Stimulated activated CD4-positive, alpha-beta T cell treated with anti-CD3 and anti-CD28 coated beads, Interleukin-1b, Interleukin-23, amount 100 ng/mL, for 4 hours (primary cell): ENCODE measurements around the gene KRI1.

ENCODE experiments used
- DNase-seq, 2 donors: peaks; one replicate each; pipeline ENCODE4 v3.0.0-alpha.2; 2020; ENCODE audit warnings: low read depth in 2 of 2

The KRI1 gene

DNA sequence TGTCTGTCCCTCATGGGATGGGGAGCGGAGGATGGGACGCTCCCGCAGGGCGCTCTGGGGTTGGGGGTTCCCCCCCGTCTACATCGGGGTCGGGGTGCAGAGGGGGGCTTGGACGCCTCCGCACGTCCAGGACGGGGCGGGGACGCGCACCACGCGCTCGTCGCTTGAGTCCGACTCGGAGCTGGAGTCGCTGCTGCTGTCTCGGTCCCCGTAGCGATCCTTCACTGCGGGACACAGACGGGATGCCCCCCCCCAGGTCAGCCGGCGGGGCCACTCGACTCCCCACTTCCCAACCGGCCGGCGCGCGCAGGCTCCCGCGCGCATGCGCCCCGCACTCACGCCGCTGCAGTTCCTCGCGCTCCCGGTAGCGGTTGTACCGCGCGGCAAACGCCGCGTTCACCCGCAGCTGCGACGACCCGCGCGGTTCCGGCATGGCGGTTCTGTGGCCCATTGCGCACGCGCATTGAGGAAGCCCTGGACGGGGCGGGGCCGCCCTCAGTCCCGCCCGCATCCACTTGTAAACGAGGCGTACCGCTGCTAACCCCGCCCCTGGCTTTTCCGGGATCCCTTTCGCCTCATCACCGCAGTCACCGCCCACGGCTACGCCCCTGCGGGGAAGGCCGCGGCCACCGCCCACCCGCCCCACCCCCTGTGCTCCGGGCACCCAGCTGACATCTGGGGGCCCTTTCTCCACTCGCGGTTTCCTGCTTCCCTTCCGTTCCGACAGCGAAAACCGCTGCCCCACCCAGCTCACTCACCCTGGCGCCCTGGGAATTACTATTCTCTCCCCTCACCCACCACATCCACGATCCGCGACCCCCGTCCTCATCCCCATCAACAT is at the start of gene KRI1:
KRI1 (minus strand) TSS at position 444 of the 841 bp plus-strand sequence; CDS start at position 433, 11 bp downstream.
- DNase-seq: peak; percentile 97 to 98

DNA sequence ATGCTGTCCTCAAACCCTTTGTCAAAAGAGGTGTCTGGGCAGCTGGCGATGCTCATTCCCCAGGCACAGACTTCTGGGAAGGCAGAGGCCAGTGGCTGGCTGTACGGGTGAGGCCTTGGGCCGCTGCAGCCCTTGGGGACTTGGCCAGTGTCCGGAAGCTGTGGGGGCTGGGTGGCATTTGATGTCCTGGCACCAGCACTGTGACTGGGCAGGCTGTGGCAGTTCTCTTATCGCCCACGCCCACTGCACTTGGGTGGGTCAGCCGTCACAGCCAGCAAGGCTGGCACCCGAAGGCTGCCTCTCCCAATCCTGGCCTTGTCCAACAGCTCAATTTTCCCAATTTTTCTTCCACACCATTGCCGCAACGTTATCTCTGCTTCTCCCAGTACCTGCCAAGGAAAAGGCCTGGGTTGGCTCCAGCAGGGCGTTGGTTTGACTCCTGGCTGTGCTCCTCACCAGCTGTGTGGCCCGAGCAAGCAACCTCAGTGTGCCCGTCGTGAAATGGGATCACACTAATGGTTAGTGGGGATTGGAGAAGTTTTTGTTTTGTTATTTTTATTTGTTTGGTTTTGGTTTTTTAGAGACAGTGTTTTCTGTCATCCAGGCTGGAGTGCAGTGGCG is 46.8 kb upstream of the KRI1 start:
- no peak for DNase-seq

- DNase-seq: no peak
Observed at GRCh38 chr19:10611907-10612306, 46.1 kb upstream of the KRI1 start.

DNA sequence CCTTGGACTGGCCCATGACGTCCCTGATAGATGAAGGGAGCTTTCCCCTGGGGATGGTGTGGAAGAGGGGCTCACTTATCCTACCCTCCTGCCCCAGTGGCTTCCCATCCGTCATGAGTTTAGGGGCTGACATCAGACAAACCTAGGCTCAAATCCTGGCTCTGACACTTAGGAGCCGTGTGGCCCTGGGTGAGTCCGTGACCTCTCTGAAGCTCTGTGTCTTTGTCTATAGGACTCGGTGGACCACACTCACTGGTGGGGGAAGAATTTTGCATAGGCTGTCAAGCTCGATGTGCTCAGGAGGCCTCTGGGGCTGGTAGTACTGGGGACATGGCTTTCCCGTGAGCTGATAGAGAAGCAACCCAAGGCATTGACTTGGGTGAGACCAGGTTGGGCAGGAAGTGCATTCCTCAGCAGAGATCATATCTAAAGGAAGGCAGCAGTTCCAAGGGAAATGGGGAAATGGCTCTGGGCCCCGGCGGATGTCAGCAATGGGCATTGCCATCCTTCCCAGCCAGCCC is 38.7 kb upstream of the KRI1 start:
- DNase-seq: no peak

DNA sequence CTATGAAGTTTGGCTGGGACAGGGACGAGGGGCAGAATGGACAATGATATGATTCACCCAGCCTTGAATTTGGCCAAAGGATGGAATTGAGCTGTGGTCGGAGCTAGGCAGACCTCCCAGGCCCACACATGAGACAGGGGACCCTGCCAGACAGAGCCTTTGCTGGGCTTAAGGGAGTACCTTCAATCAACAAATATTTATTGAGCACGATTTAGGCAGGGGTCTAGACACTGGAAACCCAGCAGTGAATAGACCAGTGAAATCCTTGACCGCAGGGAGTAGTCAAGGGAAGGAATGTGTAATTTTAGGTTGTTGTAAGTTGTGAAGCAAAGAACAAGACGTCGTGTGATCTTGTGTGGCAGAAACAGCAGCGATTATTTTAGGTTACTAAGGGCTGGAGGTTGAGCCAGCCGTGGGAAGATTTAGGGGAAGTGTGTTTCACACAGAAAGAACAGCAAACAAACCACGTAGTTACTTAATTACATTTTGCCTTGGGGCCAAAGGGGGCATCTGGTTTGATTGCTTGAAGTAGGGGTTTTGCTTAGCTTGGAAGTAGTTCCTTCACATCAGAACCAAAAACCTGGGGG is 38.2 kb upstream of the KRI1 start:
- DNase-seq: no peak

DNA sequence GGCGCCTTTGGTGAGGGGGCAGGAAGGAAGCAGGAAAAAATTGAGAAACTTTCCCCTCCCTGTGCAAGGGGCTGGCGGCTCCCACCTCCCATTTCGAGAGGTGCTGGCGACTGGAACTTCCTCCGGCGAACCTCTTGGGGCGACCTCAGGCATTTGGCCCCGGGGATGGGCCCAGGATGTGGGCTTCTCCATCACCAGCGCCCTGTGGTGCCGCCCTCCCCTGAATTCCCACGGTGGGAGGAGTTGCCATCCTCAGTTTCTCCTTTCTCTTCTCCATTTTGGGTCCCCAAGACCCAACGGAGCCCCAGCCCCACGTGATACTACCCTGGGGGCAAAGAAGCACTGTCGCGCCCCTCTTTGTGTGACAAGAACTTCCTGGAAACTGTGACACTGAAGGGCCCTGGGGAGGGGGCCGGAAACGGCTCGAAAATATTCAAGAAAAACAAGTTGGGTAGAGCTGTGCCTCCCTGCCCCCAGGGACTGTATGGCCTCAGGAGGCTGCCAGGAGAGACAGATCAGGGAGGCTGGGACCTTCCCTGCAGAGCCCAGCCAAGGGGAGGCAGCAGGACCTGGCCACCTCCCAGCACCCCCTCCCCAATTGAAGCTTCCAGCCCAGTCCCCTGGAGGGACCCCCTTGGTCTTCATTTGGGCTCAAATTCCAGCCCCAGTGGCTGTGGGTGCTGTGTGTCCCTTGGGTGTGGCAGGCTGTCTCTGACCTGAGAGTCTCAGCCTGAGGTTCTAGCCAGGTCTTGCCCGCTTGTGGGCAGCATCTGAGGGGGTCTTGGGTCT is 37.5 kb upstream of the KRI1 start:
- peak; percentile 54 to 63 for DNase-seq

DNA sequence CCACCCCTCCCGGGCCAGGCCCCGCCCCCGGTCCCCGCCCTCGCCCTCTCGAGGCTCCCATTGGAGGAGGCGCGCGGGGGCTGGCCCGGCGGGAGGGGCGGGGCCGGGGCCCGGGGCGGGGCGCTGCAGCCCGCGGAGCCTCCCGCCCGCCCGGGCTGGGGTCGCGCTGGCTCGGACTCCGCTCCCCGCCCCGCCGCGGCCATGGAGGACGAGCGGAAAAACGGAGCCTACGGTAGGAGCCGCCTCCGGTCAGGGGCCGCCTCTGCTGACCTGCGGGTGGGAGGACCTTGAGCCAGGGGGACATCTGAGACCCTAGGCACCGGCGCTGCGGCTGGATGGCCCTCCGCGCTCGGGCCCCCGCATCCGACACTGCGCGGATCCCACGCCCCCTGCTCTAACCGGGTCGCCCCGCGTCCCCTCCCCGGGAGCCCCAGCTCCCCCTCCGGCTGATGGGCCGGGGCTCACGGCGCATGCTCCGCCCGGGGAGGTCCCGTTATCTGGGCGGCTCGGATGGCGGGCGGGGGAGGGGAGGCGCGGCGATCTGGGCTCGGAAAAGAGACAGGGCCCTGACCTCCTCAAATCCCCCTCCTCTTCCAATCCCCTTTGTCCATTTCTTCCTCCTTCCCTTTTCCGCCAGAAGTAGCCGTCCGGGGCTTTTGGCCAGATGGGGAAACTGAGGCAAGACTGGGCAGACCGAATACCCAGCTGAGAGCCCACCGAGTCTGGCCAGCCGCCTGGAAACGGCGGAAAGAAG is 36.7 kb upstream of the KRI1 start:
- DNase-seq: peak; percentile 89 to 96

DNA sequence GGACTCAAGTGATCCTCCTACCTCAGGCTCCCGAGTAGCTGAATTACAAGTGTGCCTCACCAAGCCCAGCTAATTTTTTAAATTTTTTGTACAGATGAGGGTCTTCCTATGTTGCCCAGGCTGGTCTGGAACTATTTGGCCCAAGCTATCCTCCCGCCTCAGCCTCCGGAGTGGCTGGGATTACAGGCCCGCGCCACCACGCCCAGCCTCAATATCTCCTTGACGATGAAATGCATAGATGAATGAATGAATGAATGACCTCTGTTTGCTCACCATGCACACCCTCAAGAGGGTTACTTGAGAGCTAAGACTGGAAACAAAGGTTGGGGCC is 36.2 kb upstream of the KRI1 start:
- DNase-seq: no peak

DNA sequence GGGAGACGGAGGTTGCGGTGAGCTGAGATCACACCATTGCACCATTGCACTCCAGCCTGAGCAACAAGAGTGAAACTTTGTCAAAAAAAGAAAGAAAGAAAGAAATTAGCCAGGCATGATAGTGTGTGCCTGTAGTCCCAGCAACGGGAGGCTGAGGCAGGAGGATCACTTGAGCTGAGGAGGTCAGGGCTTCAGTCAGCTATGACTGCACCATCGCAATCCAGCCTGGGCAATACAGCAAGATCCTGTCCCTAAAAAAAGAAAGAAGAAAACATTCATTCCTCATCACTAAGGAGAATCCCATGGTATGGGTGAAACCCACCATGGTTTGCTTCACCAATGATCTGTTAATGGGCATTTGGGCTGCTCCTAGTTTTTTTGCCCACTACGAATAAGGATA is 34.3 kb upstream of the KRI1 start:
- DNase-seq: no peak

DNA sequence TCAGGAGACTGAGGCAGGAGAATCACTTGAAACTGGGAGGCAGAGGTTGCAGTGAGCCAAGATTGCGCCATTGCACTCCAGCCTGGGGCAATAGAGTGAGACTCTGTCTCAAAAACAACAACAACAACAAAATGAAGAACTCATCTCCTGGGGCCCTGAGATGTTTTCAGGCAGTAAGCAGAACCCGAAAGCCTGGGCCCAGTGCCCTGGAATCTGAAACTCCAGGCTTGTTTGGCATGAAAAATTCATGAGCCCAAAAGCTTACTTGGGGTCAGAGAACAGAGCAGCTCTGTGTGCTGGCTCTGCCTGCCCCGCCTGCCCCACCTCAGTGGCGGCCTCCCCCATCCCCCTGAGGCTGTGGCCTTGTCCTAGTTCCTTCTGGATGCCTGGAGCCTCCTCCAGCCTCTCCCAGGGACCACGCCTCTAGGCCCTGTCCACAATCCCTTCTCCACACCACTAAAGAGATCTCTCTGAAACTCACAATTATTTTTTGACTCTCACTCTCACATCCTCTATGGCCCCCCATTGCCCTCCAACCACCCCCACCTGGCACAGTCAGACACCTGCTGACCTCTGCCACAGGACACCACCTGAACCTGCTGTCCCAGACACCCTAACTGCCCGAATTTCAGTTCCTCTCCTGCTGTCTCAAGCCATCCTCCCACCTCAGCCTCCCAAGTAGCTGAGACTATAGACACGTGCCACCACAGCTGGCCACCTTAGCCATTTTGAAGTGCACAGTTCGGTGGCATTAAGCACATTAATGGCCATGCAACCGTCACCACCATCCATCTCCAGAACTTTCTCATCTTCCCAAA is 28.2 kb upstream of the KRI1 start:
- no peak for DNase-seq

GRCh38 chr19:10593148-10593547 is 27.3 kb upstream of the KRI1 start:
- no peak for DNase-seq

- DNase-seq: no peak
Observed at GRCh38 chr19:10587839-10588150, 22.0 kb upstream of the KRI1 start.

DNA sequence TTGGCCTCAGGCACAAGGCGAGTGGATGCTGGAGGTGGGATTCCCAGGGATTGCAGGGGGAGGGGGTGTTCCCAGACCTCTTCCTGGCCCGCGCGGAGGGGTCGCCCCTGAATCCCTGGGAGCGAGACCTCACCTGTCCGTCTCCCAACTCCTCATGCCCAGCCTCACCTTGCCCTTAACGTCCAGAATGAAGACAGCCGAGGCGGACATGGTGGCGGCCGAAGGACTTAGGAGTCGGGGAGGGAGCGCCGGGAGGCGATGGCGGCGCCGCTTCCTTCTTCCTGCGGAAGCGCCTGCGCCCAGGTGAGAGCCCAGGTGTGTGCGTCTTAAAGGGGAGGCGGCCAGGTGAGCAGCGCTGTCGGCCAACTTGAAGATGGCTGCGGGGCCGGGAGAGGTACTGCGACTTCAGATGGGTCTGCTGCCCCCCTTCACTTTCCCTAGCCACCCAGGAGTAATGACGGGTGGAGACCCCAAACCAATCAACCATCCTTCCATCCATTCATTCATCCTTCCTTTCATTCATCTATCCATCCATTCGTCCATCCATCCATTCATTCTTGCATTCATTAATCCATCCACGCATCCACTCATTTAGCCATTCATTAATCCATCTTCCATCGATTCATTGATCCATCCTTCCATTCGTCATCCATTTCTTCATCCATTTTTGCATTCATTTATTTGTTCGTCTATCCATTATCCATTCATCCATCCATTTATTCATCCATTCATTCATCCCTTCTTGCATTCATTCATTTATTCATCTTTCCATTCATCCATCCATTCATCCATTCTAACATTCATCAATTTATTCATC is 21.4 kb upstream of the KRI1 start, which contains the start of gene AP1M2:
AP1M2 (minus strand) TSS at position 291 of the 817 bp plus-strand sequence; CDS start at position 210, 81 bp downstream.
- DNase-seq: no peak

DNA sequence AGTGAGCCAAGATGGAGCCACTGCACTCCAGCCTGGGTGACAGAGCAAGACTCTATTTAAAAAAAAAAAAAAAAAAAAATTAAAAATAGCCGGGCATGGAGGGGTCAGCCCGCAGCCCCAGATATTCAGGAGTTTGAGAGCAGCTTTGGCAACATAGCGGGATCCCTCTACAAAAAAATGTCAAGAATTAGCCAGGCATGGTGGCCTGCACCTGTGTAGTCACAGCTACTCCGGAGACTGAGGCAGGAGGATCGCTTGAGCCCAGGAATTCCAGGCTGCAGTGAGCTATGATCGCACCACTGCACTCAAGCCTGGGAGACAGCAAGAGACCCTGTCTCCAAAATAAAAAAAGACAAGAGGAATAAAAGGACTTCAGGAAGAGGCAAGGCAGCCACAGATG is 20.6 kb upstream of the KRI1 start:
- DNase-seq: no peak

GRCh38 chr19:10583036-10583776 is 17.4 kb upstream of the KRI1 start:
- DNase-seq: no peak

- DNase-seq: no peak
Observed at GRCh38 chr19:10582091-10582490, 16.3 kb upstream of the KRI1 start.

DNA sequence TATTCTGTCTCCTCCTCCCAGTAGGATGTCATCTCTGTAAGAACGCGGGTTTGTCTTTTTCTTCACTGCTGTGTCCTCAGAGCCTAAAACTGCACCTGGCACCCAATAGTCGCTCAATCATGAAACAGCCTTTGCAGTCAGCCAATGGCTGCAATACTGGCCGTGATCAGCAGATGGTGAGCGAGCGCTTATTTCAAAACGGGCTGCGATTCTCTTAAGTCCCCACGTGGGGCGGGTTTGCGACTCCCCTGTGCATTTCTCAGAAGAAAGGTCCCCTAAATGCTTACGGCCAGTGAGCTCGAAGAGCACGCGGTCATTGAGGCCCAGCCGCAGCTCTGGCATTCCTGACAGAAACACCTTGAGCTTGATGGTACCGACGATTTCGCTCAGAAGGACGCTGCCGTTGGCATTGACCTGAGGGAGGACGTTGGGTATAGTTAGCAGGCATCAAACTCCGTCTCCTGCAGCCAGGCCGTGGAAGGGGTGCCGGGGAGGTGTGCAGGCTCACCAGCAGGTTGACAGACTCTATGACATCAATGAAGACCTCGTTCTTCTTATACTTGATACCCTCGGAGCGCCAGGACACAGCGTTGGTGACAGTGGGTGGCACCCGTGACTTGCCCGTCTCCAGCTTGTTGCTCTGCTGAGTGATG is 15.3 kb upstream of the KRI1 start:
- DNase-seq: peak; percentile 88

DNA sequence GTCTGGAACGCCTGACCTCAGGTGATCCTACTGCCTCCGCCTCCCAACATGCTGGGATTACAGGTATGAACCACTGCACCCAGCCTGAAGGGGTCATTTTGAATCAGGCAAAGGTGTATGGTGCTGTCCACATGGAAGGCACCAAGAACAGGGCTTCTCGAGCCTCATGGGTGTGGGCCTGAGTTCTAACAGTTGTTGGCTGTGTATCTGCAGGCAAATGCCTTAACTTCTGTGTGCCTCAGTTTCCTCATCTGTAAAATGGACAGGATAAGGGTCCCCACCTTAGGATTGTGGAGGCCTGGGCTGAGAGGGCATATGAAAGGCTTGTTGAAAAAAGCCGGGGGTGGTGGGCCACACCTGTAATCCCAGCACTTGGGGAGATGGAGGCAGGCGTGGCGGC is 12.1 kb upstream of the KRI1 start:
- no peak for DNase-seq
